Ascending aorta (tissue), 2 donors: Measurements from ENCODE around the gene EBPL. TPM values are rescaled to one million over a fixed set of nuclear protein-coding genes. Genes with fewer than 3 reads are reported as not detected.

Experiments
- DNase-seq, 2 donors: peaks; one replicate each; pipeline ENCODE4 v3.0.0-alpha.2; 2019; ENCODE audit warnings: low spot score in 2 of 2
- H3K27ac ChIP-seq, 2 donors: fragments of 200-600 bp; sonication (generic); one replicate each; pipeline ENCODE4 v1.5.1; 2016 to 2017; ENCODE audit warnings: mild to moderate bottlenecking in 1 of 2
- H3K27me3 ChIP-seq: fragments of 200-600 bp; sonication (generic); one replicate; pipeline ENCODE4 v1.5.1; 2017
- H3K36me3 ChIP-seq, 2 donors: fragments of 200-600 bp; sonication (generic); one replicate each; pipeline ENCODE4 v1.5.1; 2016
- H3K4me1 ChIP-seq, 2 donors: fragments of 200-600 bp; sonication (generic); one replicate each; pipeline ENCODE4 v1.5.1; 2016 to 2017; ENCODE audit warnings: mild to moderate bottlenecking in 1 of 2
- H3K4me3 ChIP-seq, 2 donors: fragments of 200-600 bp; sonication (generic); one replicate each; pipeline ENCODE4 v1.5.1; 2016 to 2017; ENCODE audit warnings: mild to moderate bottlenecking in 1 of 2
- H3K9me3 ChIP-seq, 2 donors: fragments of 200-600 bp; sonication (generic); one replicate each; pipeline ENCODE4 v1.5.1; 2016
- intact Hi-C: fragments of 100-400 bp; cut with DNase I; formaldehyde crosslinking; loops from one replicate; pipeline ENCODE4 v1.15.1; 2023
- total RNA-seq: library from RNA; depleted of rRNA; stranded (reverse); fragments of >200 nt; gene quantifications from one replicate; pipeline ENCODE4 v1.1.0, GENCODE V29; 2016
- TF ChIP-seq, protein P1 (sequence below), 3 experiments: fragments of 200-600 bp in 2 of 3; fragments of 450-650 bp in 1 of 3; sonication (generic) in 2 of 3; IDR thresholded peaks; one replicate each; pipeline ENCODE4 v1.5.1; 2016 to 2019; ENCODE audit warnings: antibody characterized with exemption in 3 of 3, mild to moderate bottlenecking in 1 of 3, moderate library complexity in 1 of 3

EBPL gene
- total RNA-seq, 1 donor from 2014 or later: 18.3 TPM

DNA sequence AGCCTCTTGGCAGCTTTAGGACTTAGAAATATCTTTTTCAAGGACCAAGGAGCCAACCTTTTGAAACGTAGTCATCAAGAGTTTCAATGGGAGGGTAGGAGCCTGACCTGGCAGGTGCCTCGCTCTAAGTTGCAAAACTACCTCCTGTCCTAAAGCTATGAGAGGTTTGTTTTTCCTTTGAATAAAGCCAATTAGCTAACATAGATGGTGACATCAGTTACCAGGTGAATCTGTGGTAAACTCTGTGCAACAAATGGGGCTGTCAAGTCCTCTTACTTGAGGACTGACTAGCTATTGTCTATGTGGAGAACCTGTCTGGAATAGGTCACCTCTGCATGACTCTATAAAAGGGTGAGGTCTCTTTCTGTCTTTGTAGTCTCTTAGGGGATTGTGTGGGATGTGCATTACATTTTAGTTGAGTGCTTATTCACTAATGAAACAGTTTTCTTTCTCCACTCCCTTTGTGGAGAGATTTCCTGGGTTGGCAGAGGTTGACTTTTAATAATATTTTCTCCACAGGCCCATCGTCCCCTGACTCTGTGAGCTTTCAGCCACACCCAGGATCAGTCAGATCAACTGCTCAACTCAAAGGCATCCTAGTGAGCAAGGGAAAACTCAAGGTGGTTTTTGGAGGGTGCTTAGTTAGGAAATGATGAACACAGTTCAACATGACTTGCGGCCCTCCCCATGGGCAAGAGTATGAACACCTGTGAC lies 53.1 kb downstream of the EBPL start:
- DNase-seq: no peak
- Histone ChIP-seq H3K27ac (no peak overlapping the region), H3K36me3 (no peaks in the 10 kb centered on the region), H3K4me3 (no peak overlapping the region), H3K4me1 (no peaks in the 10 kb centered on the region), H3K27me3 (no peaks in the 10 kb centered on the region), H3K9me3 (no peaks in the 10 kb centered on the region)
- TF ChIP-seq, protein P1, sequence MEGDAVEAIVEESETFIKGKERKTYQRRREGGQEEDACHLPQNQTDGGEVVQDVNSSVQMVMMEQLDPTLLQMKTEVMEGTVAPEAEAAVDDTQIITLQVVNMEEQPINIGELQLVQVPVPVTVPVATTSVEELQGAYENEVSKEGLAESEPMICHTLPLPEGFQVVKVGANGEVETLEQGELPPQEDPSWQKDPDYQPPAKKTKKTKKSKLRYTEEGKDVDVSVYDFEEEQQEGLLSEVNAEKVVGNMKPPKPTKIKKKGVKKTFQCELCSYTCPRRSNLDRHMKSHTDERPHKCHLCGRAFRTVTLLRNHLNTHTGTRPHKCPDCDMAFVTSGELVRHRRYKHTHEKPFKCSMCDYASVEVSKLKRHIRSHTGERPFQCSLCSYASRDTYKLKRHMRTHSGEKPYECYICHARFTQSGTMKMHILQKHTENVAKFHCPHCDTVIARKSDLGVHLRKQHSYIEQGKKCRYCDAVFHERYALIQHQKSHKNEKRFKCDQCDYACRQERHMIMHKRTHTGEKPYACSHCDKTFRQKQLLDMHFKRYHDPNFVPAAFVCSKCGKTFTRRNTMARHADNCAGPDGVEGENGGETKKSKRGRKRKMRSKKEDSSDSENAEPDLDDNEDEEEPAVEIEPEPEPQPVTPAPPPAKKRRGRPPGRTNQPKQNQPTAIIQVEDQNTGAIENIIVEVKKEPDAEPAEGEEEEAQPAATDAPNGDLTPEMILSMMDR (IDR thresholded peaks at IDR 0.05): no peak
- intact Hi-C loops: no loop called here

DNA sequence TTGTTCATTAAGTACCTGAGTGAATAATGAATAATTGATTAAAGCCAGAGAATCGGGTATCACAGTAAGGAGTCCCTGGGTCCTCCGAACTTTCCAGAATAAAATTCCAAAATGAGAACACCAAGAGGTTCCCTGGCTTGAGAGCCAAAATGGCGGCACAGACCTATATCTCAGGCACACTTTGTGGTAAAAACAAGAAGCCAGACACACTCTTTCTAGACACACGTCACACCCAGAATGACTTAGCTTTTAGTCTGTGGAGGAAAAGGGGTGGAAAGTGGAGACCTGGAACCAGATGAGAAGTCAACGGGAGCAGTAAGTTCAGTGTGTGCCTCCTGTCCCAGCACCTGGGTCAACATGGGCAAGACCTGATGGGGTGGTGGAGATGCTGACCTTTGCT lies 54.6 kb downstream of the EBPL start:
- DNase-seq: no peak
- no peaks in the 10 kb centered on the region for H3K9me3 ChIP-seq
- TF ChIP-seq, protein P1 (IDR thresholded peaks at IDR 0.05): no peak
- no peak overlapping the region for H3K4me3 ChIP-seq
- no peaks in the 10 kb centered on the region for H3K36me3 ChIP-seq
- no peaks in the 10 kb centered on the region for H3K4me1 ChIP-seq
- no peaks in the 10 kb centered on the region for H3K27me3 ChIP-seq
- intact Hi-C loops: no loop called here
- H3K27ac ChIP-seq: no peak overlapping the region

DNA sequence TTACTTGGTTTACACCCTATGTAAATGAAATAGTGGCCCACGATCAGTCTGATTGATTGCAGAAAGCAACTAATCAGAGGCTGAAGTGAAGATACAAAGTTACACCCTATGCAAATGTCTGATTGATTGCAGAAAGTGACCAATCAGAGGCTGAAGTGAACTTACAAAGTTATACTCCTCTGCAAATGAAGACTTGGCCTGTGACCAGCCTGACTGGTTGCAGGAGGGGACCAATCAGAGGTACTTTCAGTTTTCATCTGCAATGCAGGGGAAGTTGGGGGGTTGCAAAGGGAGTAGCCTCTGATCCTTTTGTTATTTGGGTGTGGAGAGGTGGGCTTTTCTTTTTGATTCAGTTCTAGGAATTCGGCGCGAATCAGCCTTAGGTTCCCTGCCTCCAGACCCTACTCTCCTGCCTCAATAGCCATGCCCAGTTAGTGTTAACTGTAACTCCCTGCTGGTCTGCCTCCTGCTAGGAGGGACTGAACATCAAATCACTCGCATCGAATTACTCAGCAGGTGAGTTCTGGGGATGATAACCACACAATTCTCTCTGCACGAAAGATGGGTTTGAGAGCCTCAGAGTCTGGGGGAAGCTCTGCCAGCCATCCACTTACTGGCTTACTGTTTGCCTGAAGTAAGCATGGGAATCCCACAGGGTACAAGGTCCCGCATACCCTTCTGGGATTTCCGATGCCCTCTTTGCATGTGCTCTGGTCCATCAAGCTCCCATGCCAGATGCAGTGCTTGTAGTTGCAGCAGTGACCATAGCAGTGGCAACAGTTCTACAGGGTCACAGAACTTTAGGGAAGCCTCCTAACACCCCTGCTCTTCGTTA lies 55.5 kb downstream of the EBPL start:
- peak overlapping the region; percentile 26 to 34 for H3K4me3 ChIP-seq
- H3K36me3 ChIP-seq: no peaks in the 10 kb centered on the region
- no peak for DNase-seq
- H3K27me3 ChIP-seq: no peaks in the 10 kb centered on the region
- intact Hi-C loops: no loop called here
- no peaks in the 10 kb centered on the region for H3K4me1 ChIP-seq
- H3K27ac ChIP-seq: no peak overlapping the region
- H3K9me3 ChIP-seq: no peaks in the 10 kb centered on the region
- TF ChIP-seq, protein P1 (IDR thresholded peaks at IDR 0.05): no peak

DNA sequence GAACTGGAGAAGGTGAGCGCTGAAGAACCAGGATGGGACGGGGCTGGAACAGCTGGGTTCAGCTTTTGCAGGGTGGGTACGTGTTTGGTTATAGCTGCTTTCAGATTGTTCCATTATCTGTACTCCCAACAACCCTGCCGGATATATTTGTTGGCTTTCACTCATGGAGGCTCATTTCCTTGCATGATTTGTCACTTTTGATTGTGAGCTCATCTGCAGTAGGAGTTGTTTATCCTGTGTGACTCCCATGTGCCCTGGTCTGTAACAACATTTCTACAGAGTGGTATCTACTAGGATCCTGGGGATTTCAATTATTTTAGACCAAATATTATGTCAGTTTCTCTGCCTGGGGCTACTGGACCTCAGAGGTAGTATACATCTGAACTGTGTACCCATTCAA lies 57.6 kb downstream of the EBPL start:
- TF ChIP-seq, protein P1 (IDR thresholded peaks at IDR 0.05): no peak
- Histone ChIP-seq H3K27me3 (no peaks in the 10 kb centered on the region), H3K4me1 (no peaks in the 10 kb centered on the region), H3K9me3 (no peaks in the 10 kb centered on the region), H3K27ac (no peak overlapping the region), H3K4me3 (no peak overlapping the region), H3K36me3 (no peaks in the 10 kb centered on the region)
- DNase-seq: no peak
- intact Hi-C loops: no loop called here

DNA sequence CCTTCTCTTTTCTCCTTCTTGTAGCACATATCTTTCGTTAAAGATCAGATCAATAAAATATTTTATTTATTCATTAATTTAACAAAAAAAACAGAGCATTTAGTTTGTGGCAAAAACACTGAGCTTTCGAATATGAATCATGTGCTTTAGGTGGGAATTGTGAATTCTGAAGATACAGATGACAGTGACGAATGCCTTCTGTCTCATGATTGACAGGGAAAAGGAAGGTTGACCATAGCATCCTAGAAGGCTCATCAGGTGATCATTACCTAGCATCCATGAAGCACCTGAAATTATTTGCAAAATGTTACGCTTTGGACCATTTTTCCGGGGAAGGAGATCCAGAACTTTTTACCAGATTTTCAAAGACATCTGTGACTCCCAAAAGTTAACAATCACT lies 59.1 kb downstream of the EBPL start:
- no peak overlapping the region for H3K4me3 ChIP-seq
- no peaks in the 10 kb centered on the region for H3K9me3 ChIP-seq
- DNase-seq: no peak
- H3K36me3 ChIP-seq: no peaks in the 10 kb centered on the region
- no peak overlapping the region for H3K27ac ChIP-seq
- H3K4me1 ChIP-seq: no peaks in the 10 kb centered on the region
- TF ChIP-seq, protein P1 (IDR thresholded peaks at IDR 0.05): no peak
- intact Hi-C loops: no loop called here
- H3K27me3 ChIP-seq: no peaks in the 10 kb centered on the region
